ENCODE measurements around the gene DST. TPM values are rescaled to one million over a fixed set of nuclear protein-coding genes. Genes with fewer than 3 reads are reported as not detected.
A peak's percentile ranks its signal among the peaks of the same experiment; 100 is the strongest.

Gene DST
- total RNA-seq, 1 experiment from 2014 or later, result 91.9 TPM

DNA sequence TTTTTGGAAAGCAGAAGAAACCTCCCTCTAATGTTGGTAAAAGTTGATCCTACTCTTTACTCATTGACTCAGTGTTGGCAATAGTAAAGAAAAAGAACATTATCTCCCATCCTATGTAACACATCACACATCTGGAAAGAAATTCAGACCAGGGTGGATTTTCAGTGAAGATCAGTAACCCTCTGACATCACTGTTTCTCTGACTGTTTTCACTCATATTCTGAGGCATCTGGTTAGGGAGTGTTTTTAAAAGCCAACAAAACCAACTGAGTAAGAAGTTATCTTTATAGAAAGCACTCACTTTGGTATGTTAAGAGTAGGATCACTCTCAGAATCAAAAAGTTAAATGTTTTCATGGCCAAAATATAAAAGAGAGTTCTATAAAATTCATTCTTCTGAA lies 143.6 kb downstream of the DST start:
- DNase-seq, result no peak
- Histone ChIP-seq H3K27ac (ENCODE audit: insufficient read length, low read depth, low read length) (no peak overlapping the region), H3K23me2 (ENCODE audit: insufficient read length, low read depth, low read length, poor library complexity, severe bottlenecking) (no peaks in the 10 kb centered on the region), H3K9me3 (ENCODE audit: control insufficient read depth, low read depth, low read length) (no peaks in the 10 kb centered on the region), H3K4me1 (ENCODE audit: insufficient read depth, low read length) (no peaks in the 10 kb centered on the region), H3T11ph (ENCODE audit: low read length) (no peak overlapping the region), H3K79me1 (ENCODE audit: insufficient read depth, low read depth, low read length, poor library complexity, severe bottlenecking) (no peaks in the 10 kb centered on the region), H4K8ac (replicated peaks; ENCODE audit: insufficient read length, low read depth, low read length) (no peak overlapping the region), H3K27me3 (ENCODE audit: insufficient read depth, low read length) (no peaks in the 10 kb centered on the region), H3K4me2 (ENCODE audit: insufficient read depth, insufficient read length, low read length) (no peak overlapping the region), H2BK120ac (ENCODE audit: low read depth, low read length, poor library complexity, severe bottlenecking) (no peak overlapping the region), H2AFZ (ENCODE audit: low read length) (no peak overlapping the region), H2BK5ac (ENCODE audit: insufficient read length, low read length) (no peak overlapping the region), H4K91ac (ENCODE audit: insufficient read length, low read depth, low read length) (no peak overlapping the region), H3K56ac (ENCODE audit: insufficient read length, low read depth, low read length) (no peak overlapping the region), H2BK12ac (ENCODE audit: insufficient read length, low read depth, low read length) (no peak overlapping the region), H4K5ac (ENCODE audit: insufficient read length, low read depth, low read length) (no peak overlapping the region), H3K14ac (ENCODE audit: insufficient read depth, low read length) (no peak overlapping the region), H2BK20ac (ENCODE audit: low read depth, low read length, poor library complexity, severe bottlenecking) (no peak overlapping the region), H3K18ac (ENCODE audit: insufficient read length, low read depth, low read length) (no peak overlapping the region), H3K4ac (ENCODE audit: low read depth, low read length) (no peak overlapping the region), H3K9ac (ENCODE audit: extremely low read depth, insufficient read length, low read length) (no peak overlapping the region), H2AK5ac (ENCODE audit: insufficient read length, low read length) (no peak overlapping the region), H3K23ac (ENCODE audit: insufficient read length, low read depth, low read length) (no peak overlapping the region), H4K20me1 (ENCODE audit: control insufficient read depth, insufficient read depth, insufficient read length) (no peaks in the 10 kb centered on the region), H2BK15ac (ENCODE audit: low read depth, low read length) (no peak overlapping the region), H3K79me2 (ENCODE audit: insufficient read depth, low read length) (no peaks in the 10 kb centered on the region)
- Mint-ChIP-seq H3K36me3 (ENCODE audit: insufficient read depth in 1 of 3, low read depth in 3 of 3) (peaks cover 8 to 34% (median 25%) of the 10 kb centered on the region in 3 experiments; a peak in 6 of 7 replicates), H3K27ac (peak overlapping the region in 1 of 3 experiments; percentile 87; a peak in 2 of 7 replicates), H3K4me3 (no peak overlapping the region), H3K9me3 (no peaks in the 10 kb centered on the region), H3K4me1 (no peaks in the 10 kb centered on the region), H3K27me3 (ENCODE audit: low read depth) (no peaks in the 10 kb centered on the region)
- TF ChIP-seq, protein P1, sequence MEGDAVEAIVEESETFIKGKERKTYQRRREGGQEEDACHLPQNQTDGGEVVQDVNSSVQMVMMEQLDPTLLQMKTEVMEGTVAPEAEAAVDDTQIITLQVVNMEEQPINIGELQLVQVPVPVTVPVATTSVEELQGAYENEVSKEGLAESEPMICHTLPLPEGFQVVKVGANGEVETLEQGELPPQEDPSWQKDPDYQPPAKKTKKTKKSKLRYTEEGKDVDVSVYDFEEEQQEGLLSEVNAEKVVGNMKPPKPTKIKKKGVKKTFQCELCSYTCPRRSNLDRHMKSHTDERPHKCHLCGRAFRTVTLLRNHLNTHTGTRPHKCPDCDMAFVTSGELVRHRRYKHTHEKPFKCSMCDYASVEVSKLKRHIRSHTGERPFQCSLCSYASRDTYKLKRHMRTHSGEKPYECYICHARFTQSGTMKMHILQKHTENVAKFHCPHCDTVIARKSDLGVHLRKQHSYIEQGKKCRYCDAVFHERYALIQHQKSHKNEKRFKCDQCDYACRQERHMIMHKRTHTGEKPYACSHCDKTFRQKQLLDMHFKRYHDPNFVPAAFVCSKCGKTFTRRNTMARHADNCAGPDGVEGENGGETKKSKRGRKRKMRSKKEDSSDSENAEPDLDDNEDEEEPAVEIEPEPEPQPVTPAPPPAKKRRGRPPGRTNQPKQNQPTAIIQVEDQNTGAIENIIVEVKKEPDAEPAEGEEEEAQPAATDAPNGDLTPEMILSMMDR (conservative IDR thresholded peaks at IDR 0.05), result no peak
